Lower lobe of right lung (tissue), 2 donors: Measurements from ENCODE around the gene PFDN1. TPM values are rescaled to one million over a fixed set of nuclear protein-coding genes. Genes with fewer than 3 reads are reported as not detected.

ENCODE experiments used
- ATAC-seq, 2 donors: fragments of 200-7000 bp; cut with Tn5 transposase; one replicate each; pipeline ENCODE4 v1.9.1; 2020 to 2022; ENCODE audit warnings: mild to moderate bottlenecking in 2 of 2, moderate library complexity in 2 of 2
- DNase-seq: peaks from one replicate; pipeline ENCODE4 v3.0.0-alpha.2; 2020
- H3K27ac ChIP-seq: fragments of 200-600 bp; one replicate; pipeline ENCODE4 v1.8.0; 2022
- H3K27me3 ChIP-seq: fragments of 200-600 bp; one replicate; pipeline ENCODE4 v1.8.0; 2022; ENCODE audit warnings: low read depth
- H3K36me3 ChIP-seq: fragments of 200-600 bp; one replicate; pipeline ENCODE4 v1.8.0; 2022; ENCODE audit warnings: mild to moderate bottlenecking
- H3K4me1 ChIP-seq: fragments of 200-600 bp; one replicate; pipeline ENCODE4 v1.8.0; 2022
- H3K4me3 ChIP-seq: fragments of 200-600 bp; one replicate; pipeline ENCODE4 v1.8.0; 2022; ENCODE audit warnings: mild to moderate bottlenecking
- H3K9me3 ChIP-seq: fragments of 200-600 bp; one replicate; pipeline ENCODE4 v1.8.0; 2022
- CTCF ChIP-seq: fragments of 200-600 bp; IDR thresholded peaks from one replicate; pipeline ENCODE4 v1.8.0; 2022; ENCODE audit warnings: antibody characterized with exemption, mild to moderate bottlenecking
- intact Hi-C: fragments of 100-400 bp; cut with DNase I; formaldehyde crosslinking; loops from one replicate; pipeline ENCODE4 v1.11.0; 2022
- total RNA-seq: library from RNA; stranded (reverse); fragmentation: NEBNext Ultra II Directional; extraction: Animal tissue kit (Norgen Biotek cat#: 25700); gene quantifications from one replicate; pipeline ENCODE4 v1.2.1, GENCODE V29; 2021
- donor health status: DM: no; HTN: yes; CAD: no; lungs with severe emphysema.

Gene PFDN1
- total RNA-seq, 1 donor from 2014 or later: 47.1 TPM

DNA sequence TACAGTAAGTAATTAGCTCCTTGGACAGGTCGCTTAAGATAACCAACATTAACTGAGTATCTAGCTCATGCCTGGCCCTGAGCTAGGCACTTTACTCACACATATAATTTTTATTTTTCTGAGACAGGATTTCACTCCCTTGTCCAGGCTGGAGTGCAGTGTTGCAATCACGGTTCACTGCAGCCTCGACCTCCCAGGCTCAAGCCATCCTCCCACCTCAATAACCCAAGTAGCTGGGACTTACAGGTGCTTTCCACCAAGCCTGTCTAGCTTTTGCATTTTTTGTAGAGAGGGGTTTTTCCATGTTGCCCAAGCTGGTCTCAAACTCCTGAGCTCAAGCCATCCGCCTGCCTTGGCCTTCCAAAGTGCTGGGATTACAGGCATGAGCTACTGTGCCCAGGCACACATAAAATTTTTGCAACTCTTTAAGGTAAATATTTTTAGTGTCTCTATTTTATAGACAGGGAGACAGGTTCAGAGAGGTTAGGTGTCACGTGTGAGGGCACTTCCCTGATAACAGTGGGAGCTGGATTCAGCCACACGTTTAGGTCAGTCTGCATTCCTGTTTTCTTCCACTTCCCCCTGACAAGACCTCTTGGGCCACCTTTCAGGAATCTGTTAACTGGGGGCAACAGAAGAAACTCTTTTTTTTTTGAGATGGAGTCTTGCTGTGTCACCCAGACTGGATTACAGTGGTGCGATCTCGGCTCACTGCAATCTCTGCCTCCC, 25.3 kb upstream of the PFDN1 start:
- peaks cover 51% of the 10 kb centered on the region for H3K4me1 ChIP-seq
- H3K36me3 ChIP-seq: peaks cover 10% of the 10 kb centered on the region
- no peak for ATAC-seq
- no peaks in the 10 kb centered on the region for H3K27me3 ChIP-seq
- intact Hi-C loops: no loop called here
- no peak for DNase-seq
- H3K4me3 ChIP-seq: no peak overlapping the region
- no peaks in the 10 kb centered on the region for H3K9me3 ChIP-seq
- no peak for TF ChIP-seq CTCF
- H3K27ac ChIP-seq: no peak overlapping the region

GRCh38 chr5:140327589-140327988, 24.7 kb upstream of the PFDN1 start:
- Histone ChIP-seq H3K4me1 (peaks cover 58% of the 10 kb centered on the region), H3K9me3 (no peaks in the 10 kb centered on the region), H3K36me3 (peaks cover 4% of the 10 kb centered on the region), H3K4me3 (no peak overlapping the region), H3K27me3 (no peaks in the 10 kb centered on the region), H3K27ac (no peak overlapping the region)
- ATAC-seq (no peak), DNase-seq (no peak)
- no peak for TF ChIP-seq CTCF
- intact Hi-C loops: no loop called here

- DNase-seq: no peak
- Histone ChIP-seq H3K4me1 (peaks cover 72% of the 10 kb centered on the region), H3K27ac (peak overlapping the region; percentile 13), H3K4me3 (no peak overlapping the region), H3K27me3 (no peaks in the 10 kb centered on the region), H3K36me3 (no peaks in the 10 kb centered on the region), H3K9me3 (no peaks in the 10 kb centered on the region)
- no peak for ATAC-seq
- no peak for TF ChIP-seq CTCF
- intact Hi-C loops: no loop called here
Measured at GRCh38 chr5:140325486-140325885, 22.6 kb upstream of the PFDN1 start.

GRCh38 chr5:140324617-140325241, 21.8 kb upstream of the PFDN1 start:
- no peak for TF ChIP-seq CTCF
- H3K27me3 ChIP-seq: no peaks in the 10 kb centered on the region
- H3K4me1 ChIP-seq: peaks cover 75% of the 10 kb centered on the region
- no peaks in the 10 kb centered on the region for H3K36me3 ChIP-seq
- no peak overlapping the region for H3K4me3 ChIP-seq
- DNase-seq: no peak
- peak overlapping the region; percentile 81 for H3K27ac ChIP-seq
- intact Hi-C loops: no loop called here
- ATAC-seq: peak; percentile 53 to 64
- no peaks in the 10 kb centered on the region for H3K9me3 ChIP-seq

GRCh38 chr5:140324041-140324600, 21.2 kb upstream of the PFDN1 start:
- no peaks in the 10 kb centered on the region for H3K27me3 ChIP-seq
- no peaks in the 10 kb centered on the region for H3K36me3 ChIP-seq
- H3K4me1 ChIP-seq: peaks cover 74% of the 10 kb centered on the region
- peak overlapping the region; percentile 81 for H3K27ac ChIP-seq
- no peaks in the 10 kb centered on the region for H3K9me3 ChIP-seq
- no peak overlapping the region for H3K4me3 ChIP-seq
- no peak for DNase-seq
- intact Hi-C loops: no loop called here
- no peak for ATAC-seq
- no peak for TF ChIP-seq CTCF
